ENCODE data around the gene TTK.

GRCh38 chr6:79984261-79984660 is 20.2 kb upstream of the TTK start:
- TF ChIP-seq CTCF (conservative IDR thresholded peaks at IDR 0.05 in 1 of 2, IDR thresholded peaks at IDR 0.05 in 1 of 2; ENCODE audit: extremely low read depth in 1 of 2, insufficient read depth in 1 of 2, low read depth in 1 of 2, low read length in 2 of 2) (peak; percentile 17 to 60), EZH2 (IDR thresholded peaks at IDR 0.05; ENCODE audit: borderline replicate concordance, low read length) (no peak)

Measured in mammary epithelial cell (primary cell).